ENCODE results near the gene VPS16. TPM values are rescaled to one million over a fixed set of nuclear protein-coding genes. Genes with fewer than 3 reads are reported as not detected.

Gene VPS16
- total RNA-seq, 1 experiment from 2014 or later: 46.6 TPM

- no peak for DNase-seq
- Mint-ChIP-seq H3K4me3 (ENCODE audit: unreplicated experiment) (no peak overlapping the region), H3K27ac (ENCODE audit: unreplicated experiment) (no peak overlapping the region), H3K36me3 (ENCODE audit: insufficient read depth, unreplicated experiment) (peaks cover 14% of the 10 kb centered on the region), H3K27me3 (ENCODE audit: insufficient read depth, unreplicated experiment) (no peaks in the 10 kb centered on the region), H3K9me3 (ENCODE audit: unreplicated experiment) (peaks cover 18% of the 10 kb centered on the region), H3K4me1 (ENCODE audit: low read depth, unreplicated experiment) (no peaks in the 10 kb centered on the region)
- Histone ChIP-seq H3K4me3 (ENCODE audit: low read depth, low read length) (no peak overlapping the region), H3K4me1 (no peaks in the 10 kb centered on the region), H3K36me3 (ENCODE audit: control insufficient read depth, insufficient read depth, low read length) (peaks cover 1% of the 10 kb centered on the region; the same call in 1 of the 2 replicates), H3K27me3 (replicated peaks; ENCODE audit: control insufficient read depth, insufficient read depth, low read length) (no peaks in the 10 kb centered on the region), H3K9me3 (no peaks in the 10 kb centered on the region; the same call in 1 of the 2 replicates)
- intact Hi-C loops (cut with micrococcal nuclease; ENCODE audit: unreplicated experiment): no loop called here
- no TSS peak for BruUV-seq (replicated peaks)
- ChIA-PET POLR2A (no interaction called here), CTCF (interaction anchor here (1.4 kb wide), 1 partner anchor 13 kb away, joined by 5 read pairs; no protein-coding TSS in a partner anchor)
- TF ChIP-seq CTCF (IDR thresholded peaks at IDR 0.05; ENCODE audit: insufficient read depth in 1 of 2, low read depth in 1 of 2, low read length in 1 of 2, severe bottlenecking in 1 of 2, unreplicated experiment in 1 of 2): no peak
These were observed 60.5 kb downstream of the VPS16 start for GRCh38 chr20:2900845-2901592.

GRCh38 chr20:2902291-2902690 lies 61.7 kb downstream of the VPS16 start:
- CTCF ChIA-PET: interaction anchor here (0.6 kb wide), 1 partner anchor 41 kb away, joined by 4 read pairs; no protein-coding TSS in a partner anchor
- intact Hi-C loops (cut with micrococcal nuclease; ENCODE audit: unreplicated experiment): no loop called here

GRCh38 chr20:2902818-2903217 lies 62.3 kb downstream of the VPS16 start:
- TF ChIP-seq CTCF (IDR thresholded peaks at IDR 0.05; ENCODE audit: insufficient read depth in 1 of 2, low read depth in 1 of 2, low read length in 1 of 2, severe bottlenecking in 1 of 2, unreplicated experiment in 1 of 2): no peak

More at GRCh38 chr20:2902291-2902690, 61.7 kb downstream of the VPS16 start:
- Mint-ChIP-seq H3K27me3 (ENCODE audit: insufficient read depth, unreplicated experiment) (no peaks in the 10 kb centered on the region), H3K4me1 (ENCODE audit: low read depth, unreplicated experiment) (no peaks in the 10 kb centered on the region), H3K9me3 (ENCODE audit: unreplicated experiment) (peaks cover 18% of the 10 kb centered on the region), H3K36me3 (ENCODE audit: insufficient read depth, unreplicated experiment) (peaks cover 7% of the 10 kb centered on the region), H3K4me3 (ENCODE audit: unreplicated experiment) (no peak overlapping the region), H3K27ac (ENCODE audit: unreplicated experiment) (no peak overlapping the region)
- DNase-seq: no peak
- peaks cover 1% of the 10 kb centered on the region; the same call in 1 of the 2 replicates for H3K36me3 ChIP-seq (ENCODE audit: control insufficient read depth, insufficient read depth, low read length)
- no peaks in the 10 kb centered on the region for H3K4me1 ChIP-seq
- no peaks in the 10 kb centered on the region; the same call in 1 of the 2 replicates for H3K9me3 ChIP-seq
- H3K4me3 ChIP-seq (ENCODE audit: low read depth, low read length): no peak overlapping the region
- TF ChIP-seq CTCF (IDR thresholded peaks at IDR 0.05; ENCODE audit: insufficient read depth in 1 of 2, low read depth in 1 of 2, low read length in 1 of 2, severe bottlenecking in 1 of 2, unreplicated experiment in 1 of 2): no peak
- no TSS peak for BruUV-seq (replicated peaks)
- H3K27me3 ChIP-seq (replicated peaks; ENCODE audit: control insufficient read depth, insufficient read depth, low read length): no peaks in the 10 kb centered on the region
- POLR2A ChIA-PET: no interaction called here

More at GRCh38 chr20:2902818-2903217, 62.3 kb downstream of the VPS16 start:
- Mint-ChIP-seq H3K9me3 (ENCODE audit: unreplicated experiment) (peaks cover 18% of the 10 kb centered on the region), H3K4me1 (ENCODE audit: low read depth, unreplicated experiment) (no peaks in the 10 kb centered on the region), H3K36me3 (ENCODE audit: insufficient read depth, unreplicated experiment) (peaks cover 5% of the 10 kb centered on the region), H3K4me3 (ENCODE audit: unreplicated experiment) (no peak overlapping the region), H3K27me3 (ENCODE audit: insufficient read depth, unreplicated experiment) (no peaks in the 10 kb centered on the region), H3K27ac (ENCODE audit: unreplicated experiment) (no peak overlapping the region)
- Histone ChIP-seq H3K27me3 (replicated peaks; ENCODE audit: control insufficient read depth, insufficient read depth, low read length) (no peaks in the 10 kb centered on the region), H3K9me3 (no peaks in the 10 kb centered on the region; the same call in 1 of the 2 replicates), H3K4me3 (ENCODE audit: low read depth, low read length) (no peak overlapping the region), H3K36me3 (ENCODE audit: control insufficient read depth, insufficient read depth, low read length) (peaks cover 1% of the 10 kb centered on the region; the same call in 1 of the 2 replicates), H3K4me1 (no peaks in the 10 kb centered on the region)
- ChIA-PET CTCF (no interaction called here), POLR2A (no interaction called here)
- no TSS peak for BruUV-seq (replicated peaks)
- intact Hi-C loops (cut with micrococcal nuclease; ENCODE audit: unreplicated experiment): no loop called here
- DNase-seq: no peak
